KMS-11 (cell line): Measurements from ENCODE around the gene MSMO1.

Experiments used
- H2AFZ ChIP-seq: fragments of 200-600 bp; sonication (generic); 2 replicates; pipeline ENCODE4 v1.6.1; 2016; ENCODE audit warnings: antibody characterized with exemption, mixed run types, low read depth
- H3K27ac ChIP-seq: fragments of 200-600 bp; sonication (generic); 2 replicates; pipeline ENCODE4 v1.6.1; 2016; ENCODE audit warnings: mild to moderate bottlenecking, mixed run types
- H3K27me3 ChIP-seq: fragments of 200-600 bp; sonication (generic); 2 replicates; pipeline ENCODE4 v1.6.1; 2017; ENCODE audit warnings: mild to moderate bottlenecking, low read depth, mixed run types, moderate library complexity; ENCODE audit not compliant: insufficient read depth
- H3K36me3 ChIP-seq: fragments of 200-600 bp; sonication (generic); 2 replicates; pipeline ENCODE4 v1.6.1; 2017; ENCODE audit warnings: mild to moderate bottlenecking, mixed run types; ENCODE audit not compliant: insufficient read depth
- H3K4me1 ChIP-seq: fragments of 200-600 bp; sonication (generic); 2 replicates; pipeline ENCODE4 v1.6.1; 2016; ENCODE audit warnings: mild to moderate bottlenecking, low read depth, mixed run types; ENCODE audit not compliant: poor library complexity, severe bottlenecking
- H3K4me2 ChIP-seq: fragments of 200-600 bp; sonication (generic); 2 replicates; pipeline ENCODE4 v1.7.0; 2016; ENCODE audit warnings: mild to moderate bottlenecking, mixed run types
- H3K4me3 ChIP-seq: fragments of 200-600 bp; sonication (generic); IDR thresholded peaks from 2 replicates; pipeline ENCODE4 v1.6.1; 2017; ENCODE audit warnings: low read depth, low read length, mixed read lengths; ENCODE audit not compliant: insufficient read depth
- H3K79me2 ChIP-seq: fragments of 200-600 bp; sonication (generic); 2 replicates; pipeline ENCODE4 v1.6.1; 2016; ENCODE audit warnings: low read depth, mixed run types; ENCODE audit not compliant: insufficient read depth
- H3K9ac ChIP-seq: fragments of 200-600 bp; sonication (generic); 2 replicates; pipeline ENCODE4 v1.6.1; 2016; ENCODE audit warnings: mild to moderate bottlenecking, mixed run types
- H4K20me1 ChIP-seq: fragments of 200-600 bp; sonication (generic); 2 replicates; pipeline ENCODE4 v1.6.1; 2016; ENCODE audit warnings: mild to moderate bottlenecking, mixed run types; ENCODE audit not compliant: insufficient read depth
- TF ChIP-seq, protein P1 (sequence below): fragments of 200-600 bp; sonication (generic); conservative IDR thresholded peaks from 2 replicates; pipeline ENCODE4 v1.6.1; 2017; ENCODE audit warnings: low read depth, mild to moderate bottlenecking, antibody characterized with exemption, low read length, moderate library complexity, mixed read lengths

MSMO1 gene

DNA sequence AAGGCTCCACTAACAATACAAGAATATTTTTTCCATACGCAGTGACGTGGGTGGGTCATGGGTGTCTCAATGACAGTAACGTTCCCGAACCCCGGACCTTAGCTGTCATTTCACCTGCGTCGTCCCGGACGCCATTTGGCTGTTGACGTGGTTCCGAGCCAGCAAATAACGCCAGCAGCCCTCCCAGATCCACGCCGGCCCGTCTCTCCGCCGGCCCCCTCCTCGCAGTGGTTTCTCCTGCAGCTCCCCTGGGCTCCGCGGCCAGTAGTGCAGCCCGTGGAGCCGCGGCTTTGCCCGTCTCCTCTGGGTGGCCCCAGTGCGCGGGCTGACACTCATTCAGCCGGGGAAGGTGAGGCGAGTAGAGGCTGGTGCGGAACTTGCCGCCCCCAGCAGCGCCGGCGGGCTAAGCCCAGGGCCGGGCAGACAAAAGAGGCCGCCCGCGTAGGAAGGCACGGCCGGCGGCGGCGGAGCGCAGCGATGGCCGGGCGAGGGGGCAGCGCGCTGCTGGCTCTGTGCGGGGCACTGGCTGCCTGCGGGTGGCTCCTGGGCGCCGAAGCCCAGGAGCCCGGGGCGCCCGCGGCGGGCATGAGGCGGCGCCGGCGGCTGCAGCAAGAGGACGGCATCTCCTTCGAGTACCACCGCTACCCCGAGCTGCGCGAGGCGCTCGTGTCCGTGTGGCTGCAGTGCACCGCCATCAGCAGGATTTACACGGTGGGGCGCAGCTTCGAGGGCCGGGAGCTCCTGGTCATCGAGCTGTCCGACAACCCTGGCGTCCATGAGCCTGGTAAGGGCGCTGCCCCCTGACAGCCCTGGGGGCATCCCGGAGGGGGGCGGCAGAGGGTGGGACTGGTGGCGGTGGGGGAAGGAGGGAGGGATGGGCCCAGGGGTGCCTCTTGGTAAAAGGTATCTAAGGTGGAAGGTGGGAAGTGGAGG is 51.5 kb downstream of the MSMO1 start, which contains the start of gene CPE:
Gene CPE, plus strand, starts transcription at position 264 of the 933 bp plus-strand sequence. Its CDS starts 214 bp downstream, at position 478.
- Histone ChIP-seq H4K20me1 (no peaks in the 10 kb centered on the region), H2AFZ (peak within 1 kb of the TSS; percentile 79), H3K79me2 (no peaks in the 10 kb centered on the region), H3K4me1 (peaks cover 17% of the 10 kb centered on the region), H3K4me2 (peak within 1 kb of the TSS; percentile 70), H3K27ac (no peak within 1 kb of the TSS), H3K4me3 (no peak within 1 kb of the TSS), H3K27me3 (no peaks in the 10 kb centered on the region), H3K36me3 (no peaks in the 10 kb centered on the region), H3K9ac (peak within 1 kb of the TSS; percentile 33; the same call in 1 of the 2 replicates)
- TF ChIP-seq, protein P1, sequence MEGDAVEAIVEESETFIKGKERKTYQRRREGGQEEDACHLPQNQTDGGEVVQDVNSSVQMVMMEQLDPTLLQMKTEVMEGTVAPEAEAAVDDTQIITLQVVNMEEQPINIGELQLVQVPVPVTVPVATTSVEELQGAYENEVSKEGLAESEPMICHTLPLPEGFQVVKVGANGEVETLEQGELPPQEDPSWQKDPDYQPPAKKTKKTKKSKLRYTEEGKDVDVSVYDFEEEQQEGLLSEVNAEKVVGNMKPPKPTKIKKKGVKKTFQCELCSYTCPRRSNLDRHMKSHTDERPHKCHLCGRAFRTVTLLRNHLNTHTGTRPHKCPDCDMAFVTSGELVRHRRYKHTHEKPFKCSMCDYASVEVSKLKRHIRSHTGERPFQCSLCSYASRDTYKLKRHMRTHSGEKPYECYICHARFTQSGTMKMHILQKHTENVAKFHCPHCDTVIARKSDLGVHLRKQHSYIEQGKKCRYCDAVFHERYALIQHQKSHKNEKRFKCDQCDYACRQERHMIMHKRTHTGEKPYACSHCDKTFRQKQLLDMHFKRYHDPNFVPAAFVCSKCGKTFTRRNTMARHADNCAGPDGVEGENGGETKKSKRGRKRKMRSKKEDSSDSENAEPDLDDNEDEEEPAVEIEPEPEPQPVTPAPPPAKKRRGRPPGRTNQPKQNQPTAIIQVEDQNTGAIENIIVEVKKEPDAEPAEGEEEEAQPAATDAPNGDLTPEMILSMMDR: no peak

DNA sequence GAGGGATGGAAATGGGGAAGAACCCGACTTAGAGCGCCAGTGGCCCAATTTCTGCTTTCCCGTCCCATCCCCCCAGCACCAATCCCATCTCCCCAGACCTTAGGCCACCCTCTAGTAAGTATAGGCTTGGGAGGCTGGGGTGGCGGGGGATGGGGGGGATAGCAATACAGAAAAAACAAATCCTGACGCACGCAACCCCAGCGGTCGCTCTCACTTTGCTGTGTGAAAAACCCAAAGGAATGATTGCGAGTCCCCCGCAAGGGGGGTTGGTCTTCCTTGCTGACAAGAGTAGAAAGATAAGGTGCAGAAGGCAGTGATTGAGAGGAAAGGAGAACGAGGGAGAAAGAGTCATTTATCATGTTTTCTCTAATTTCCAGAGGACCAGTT is 52.2 kb downstream of the MSMO1 start:
- H4K20me1 ChIP-seq: no peaks in the 10 kb centered on the region
- no peak overlapping the region for H3K4me3 ChIP-seq
- H3K79me2 ChIP-seq: no peaks in the 10 kb centered on the region
- no peak overlapping the region; the same call in 1 of the 2 replicates for H3K4me2 ChIP-seq
- TF ChIP-seq, protein P1: no peak
- no peak overlapping the region for H3K9ac ChIP-seq
- H3K4me1 ChIP-seq: peaks cover 17% of the 10 kb centered on the region
- no peaks in the 10 kb centered on the region for H3K27me3 ChIP-seq
- no peak overlapping the region for H3K27ac ChIP-seq
- no peak overlapping the region for H2AFZ ChIP-seq
- H3K36me3 ChIP-seq: no peaks in the 10 kb centered on the region

DNA sequence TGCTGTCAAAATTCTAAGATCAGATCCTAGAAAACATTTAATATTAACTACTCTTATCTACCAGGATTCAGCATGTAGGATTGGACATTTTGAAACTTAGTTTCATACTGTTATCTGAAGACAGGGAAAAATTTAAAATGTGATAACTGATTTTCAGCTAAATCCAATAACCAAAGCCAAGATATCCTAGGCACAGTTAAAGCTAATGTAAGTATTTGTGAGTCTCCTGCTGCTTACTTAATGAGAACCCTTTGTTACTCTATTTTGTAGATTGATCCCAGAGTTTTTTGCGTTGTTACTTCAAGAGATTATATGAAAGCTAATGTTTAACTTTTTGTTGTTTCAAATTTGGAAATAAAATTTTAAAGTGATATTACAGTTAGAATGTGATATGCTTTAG is 53.3 kb downstream of the MSMO1 start:
- TF ChIP-seq, protein P1: no peak
- no peaks in the 10 kb centered on the region for H3K27me3 ChIP-seq
- H4K20me1 ChIP-seq: no peaks in the 10 kb centered on the region
- peaks cover 9% of the 10 kb centered on the region for H3K4me1 ChIP-seq
- H3K79me2 ChIP-seq: no peaks in the 10 kb centered on the region
- H3K27ac ChIP-seq: no peak overlapping the region
- no peak overlapping the region for H2AFZ ChIP-seq
- no peak overlapping the region for H3K4me2 ChIP-seq
- H3K9ac ChIP-seq: no peak overlapping the region
- no peaks in the 10 kb centered on the region for H3K36me3 ChIP-seq
- no peak overlapping the region for H3K4me3 ChIP-seq

DNA sequence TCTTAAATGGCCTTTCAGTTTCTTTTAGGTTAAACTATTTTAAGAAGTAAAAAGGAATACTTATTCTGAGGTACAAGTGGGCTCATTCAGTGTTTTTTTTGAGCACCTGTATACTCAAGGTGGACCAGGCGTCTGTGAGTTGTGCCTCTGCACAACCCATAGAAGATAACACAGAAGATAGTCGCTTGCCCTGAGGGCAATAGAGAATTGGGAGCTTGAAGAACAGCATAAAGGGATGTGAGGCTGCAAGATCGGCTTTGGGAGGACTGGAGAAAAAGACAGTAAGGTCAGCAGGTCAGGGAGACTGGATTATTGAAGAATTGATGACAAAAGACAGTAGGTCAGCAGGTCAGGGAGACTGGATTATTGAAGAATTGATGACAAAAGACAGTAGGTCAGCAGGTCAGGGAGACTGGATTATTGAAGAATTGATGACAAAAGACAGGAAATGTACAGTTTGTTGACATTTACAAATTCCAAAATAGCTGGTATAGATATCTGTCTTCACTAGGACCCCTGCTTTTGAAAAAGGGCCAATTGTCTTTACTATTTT is 54.4 kb downstream of the MSMO1 start:
- Histone ChIP-seq H3K27ac (no peak overlapping the region), H2AFZ (no peak overlapping the region), H3K4me2 (no peak overlapping the region), H3K9ac (no peak overlapping the region), H3K4me1 (peaks cover 5% of the 10 kb centered on the region), H3K36me3 (no peaks in the 10 kb centered on the region), H3K79me2 (no peaks in the 10 kb centered on the region), H4K20me1 (no peaks in the 10 kb centered on the region), H3K27me3 (no peaks in the 10 kb centered on the region), H3K4me3 (no peak overlapping the region)
- TF ChIP-seq, protein P1: no peak
